WTC11 (cell line): ENCODE measurements around the gene KRTAP10-4. TPM values are rescaled to one million over a fixed set of nuclear protein-coding genes. Genes with fewer than 3 reads are reported as not detected.
A peak's percentile ranks its signal among the peaks of the same experiment; 100 is the strongest.

Source experiments
- ATAC-seq: fragments of 200-7000 bp; cut with Tn5 transposase; 2 replicates; pipeline ENCODE4 v1.10.0; 2021; ENCODE audit warnings: mild to moderate bottlenecking, moderate library complexity
- CTCF ChIA-PET: fragments of 300-600 bp; sonication (Branson Sonifier 250); formaldehyde crosslinking; loops from one replicate; lab custom pipeline; 2021; ENCODE audit warnings: antibody characterized with exemption; lab: Charles Lee
- POLR2A ChIA-PET: fragments of 350-600 bp; sonication (Branson Sonifier 250); formaldehyde crosslinking; loops from one replicate; lab custom pipeline; 2021; ENCODE audit warnings: antibody characterized with exemption; lab: Charles Lee
- DNase-seq: peaks from one replicate; pipeline ENCODE4 v3.0.0; 2021; ENCODE audit warnings: low spot score
- H3K27ac Mint-ChIP-seq: 2 replicates; pipeline ENCODE4 v1.8.0; 2021; ENCODE audit warnings: mixed read lengths
- H3K27me3 Mint-ChIP-seq: 2 replicates; pipeline ENCODE4 v1.8.0; 2021; ENCODE audit warnings: low read depth, mild to moderate bottlenecking, moderate library complexity, mixed read lengths
- H3K36me3 Mint-ChIP-seq: 2 replicates; pipeline ENCODE4 v1.8.0; 2021; ENCODE audit warnings: mixed read lengths
- H3K4me1 Mint-ChIP-seq: 2 replicates; pipeline ENCODE4 v1.8.0; 2022; ENCODE audit warnings: mixed read lengths
- H3K4me3 Mint-ChIP-seq: 2 replicates; pipeline ENCODE4 v1.8.0; 2021; ENCODE audit warnings: mild to moderate bottlenecking, moderate library complexity, mixed read lengths
- H3K9me3 Mint-ChIP-seq: 2 replicates; pipeline ENCODE4 v1.8.0; 2021; ENCODE audit warnings: mixed read lengths
- ATF2 ChIP-seq: sonication (generic); formaldehyde crosslinking; IDR thresholded peaks from 2 replicates; pipeline ENCODE4 v1.8.1; 2022; ENCODE audit warnings: low read depth, missing genetic modification reagents, borderline replicate concordance
- ATF3 ChIP-seq: sonication (generic); formaldehyde crosslinking; conservative IDR thresholded peaks from 2 replicates; pipeline ENCODE4 v1.8.1; 2022; ENCODE audit warnings: mild to moderate bottlenecking, missing genetic modification reagents
- E2F5 ChIP-seq: sonication (generic); formaldehyde crosslinking; IDR thresholded peaks from 2 replicates; pipeline ENCODE4 v1.8.1; 2022; ENCODE audit warnings: mild to moderate bottlenecking, moderate library complexity, missing genetic modification reagents
- ERG ChIP-seq: fragments of 250-450 bp; sonication (Bioruptor Pico); IDR thresholded peaks from 2 replicates; pipeline ENCODE4 v1.8.0; 2021; ENCODE audit warnings: mild to moderate bottlenecking
- FOXK1 ChIP-seq: sonication (generic); formaldehyde crosslinking; IDR thresholded peaks from 2 replicates; pipeline ENCODE4 v1.8.0; 2022; ENCODE audit warnings: mild to moderate bottlenecking, moderate library complexity, missing genetic modification reagents
- JUN ChIP-seq: sonication (generic); formaldehyde crosslinking; IDR thresholded peaks from 2 replicates; pipeline ENCODE4 v1.8.0; 2023; ENCODE audit warnings: mild to moderate bottlenecking, missing genetic modification reagents
- MAX ChIP-seq: sonication (generic); formaldehyde crosslinking; IDR thresholded peaks from 2 replicates; pipeline ENCODE4 v1.8.0; 2022; ENCODE audit warnings: mild to moderate bottlenecking, missing genetic modification reagents
- RELA ChIP-seq: sonication (generic); formaldehyde crosslinking; IDR thresholded peaks from 2 replicates; pipeline ENCODE4 v1.8.1; 2022; ENCODE audit warnings: missing genetic modification reagents, mild to moderate bottlenecking, borderline replicate concordance
- SMAD3 ChIP-seq: sonication (generic); formaldehyde crosslinking; IDR thresholded peaks from 2 replicates; pipeline ENCODE4 v1.8.0; 2022; ENCODE audit warnings: missing genetic modification reagents, mild to moderate bottlenecking, borderline replicate concordance
- STAT6 ChIP-seq: sonication (generic); formaldehyde crosslinking; conservative IDR thresholded peaks from 2 replicates; pipeline ENCODE4 v1.8.1; 2023; ENCODE audit warnings: mild to moderate bottlenecking, low read depth, missing genetic modification reagents, moderate library complexity
- ZMAT4 ChIP-seq: fragments of 250-450 bp; sonication (Bioruptor Pico); IDR thresholded peaks from 2 replicates; pipeline ENCODE4 v1.9.0; 2021; ENCODE audit warnings: mild to moderate bottlenecking
- ZNF138 ChIP-seq: sonication (generic); formaldehyde crosslinking; conservative IDR thresholded peaks from 2 replicates; pipeline ENCODE4 v1.8.1; 2022; ENCODE audit warnings: mild to moderate bottlenecking, moderate library complexity, missing genetic modification reagents
- ZNF416 ChIP-seq: fragments of 250-450 bp; sonication (Bioruptor Pico); IDR thresholded peaks from 2 replicates; pipeline ENCODE4 v1.9.0; 2021; ENCODE audit warnings: mild to moderate bottlenecking, inconsistent platforms
- ZNF532 ChIP-seq: fragments of 250-450 bp; sonication (Bioruptor Pico); IDR thresholded peaks from 2 replicates; pipeline ENCODE4 v1.9.0; 2021; ENCODE audit warnings: mild to moderate bottlenecking, borderline replicate concordance
- total RNA-seq: library from RNA; stranded (reverse); gene quantifications from 3 replicates; pipeline ENCODE4 v1.2.3, GENCODE V29; 2021
- TF ChIP-seq, protein P1 (sequence below): sonication (generic); formaldehyde crosslinking; IDR thresholded peaks from 2 replicates; pipeline ENCODE4 v1.8.0; 2022; ENCODE audit warnings: mild to moderate bottlenecking, missing genetic modification reagents
- TF ChIP-seq, protein P2 (sequence below): sonication (generic); formaldehyde crosslinking; IDR thresholded peaks from 2 replicates; pipeline ENCODE4 v1.8.0; 2023; ENCODE audit warnings: mild to moderate bottlenecking, missing genetic modification reagents

Gene KRTAP10-4
- total RNA-seq, 1 experiment from 2014 or later, result not detected

- H3K36me3 Mint-ChIP-seq, result peaks cover 28% of the 10 kb centered on the region
- H3K4me3 Mint-ChIP-seq, result no peak overlapping the region
- ChIA-PET POLR2A (no interaction called here), CTCF (interaction anchor here (0.6 to 3.6 kb wide), 5 partner anchors 106 to 276 kb away, joined by 4 to 16 read pairs (median 4); no protein-coding TSS in a partner anchor)
- H3K4me1 Mint-ChIP-seq, result peaks cover 31% of the 10 kb centered on the region
- H3K27ac Mint-ChIP-seq, result no peak overlapping the region
- TF ChIP-seq FOXK1 (CRISPR knock-in tag), result no peak
- TF ChIP-seq E2F5 (CRISPR knock-in tag), result no peak
- TF ChIP-seq ZNF138, result no peak
- TF ChIP-seq, protein P1, sequence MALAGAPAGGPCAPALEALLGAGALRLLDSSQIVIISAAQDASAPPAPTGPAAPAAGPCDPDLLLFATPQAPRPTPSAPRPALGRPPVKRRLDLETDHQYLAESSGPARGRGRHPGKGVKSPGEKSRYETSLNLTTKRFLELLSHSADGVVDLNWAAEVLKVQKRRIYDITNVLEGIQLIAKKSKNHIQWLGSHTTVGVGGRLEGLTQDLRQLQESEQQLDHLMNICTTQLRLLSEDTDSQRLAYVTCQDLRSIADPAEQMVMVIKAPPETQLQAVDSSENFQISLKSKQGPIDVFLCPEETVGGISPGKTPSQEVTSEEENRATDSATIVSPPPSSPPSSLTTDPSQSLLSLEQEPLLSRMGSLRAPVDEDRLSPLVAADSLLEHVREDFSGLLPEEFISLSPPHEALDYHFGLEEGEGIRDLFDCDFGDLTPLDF, result no peak
- TF ChIP-seq MAX (CRISPR knock-in tag), result no peak
- no peak for TF ChIP-seq ATF3 (CRISPR knock-in tag)
- TF ChIP-seq JUN (CRISPR knock-in tag), result no peak
- TF ChIP-seq RELA (CRISPR knock-in tag), result no peak
- no peak for TF ChIP-seq ZNF416 (CRISPR knock-in tag)
- TF ChIP-seq STAT6, result no peak
- no peak for TF ChIP-seq ATF2 (CRISPR knock-in tag)
- H3K27me3 Mint-ChIP-seq, result no peaks in the 10 kb centered on the region; the same call in 1 of the 2 replicates
- peak; percentile 77 for ATAC-seq
- DNase-seq, result peak; percentile 48
- H3K9me3 Mint-ChIP-seq, result peaks cover 33% of the 10 kb centered on the region
Measured at GRCh38 chr21:44617071-44617501, 43.6 kb downstream of the KRTAP10-4 start.

GRCh38 chr21:44618504-44618903 lies 45.0 kb downstream of the KRTAP10-4 start:
- CTCF ChIA-PET, result interaction anchor here (0.8 to 3.6 kb wide), 10 partner anchors 8 to 182 kb away, joined by 3 to 16 read pairs (median 4); partner anchors contain the start of genes KRTAP10-12, KRTAP10-5, KRTAP10-9 and TSPEAR
- POLR2A ChIA-PET, result interaction anchor here (0.6 kb wide), 1 partner anchor 221 kb away, joined by 3 read pairs; no protein-coding TSS in a partner anchor
- ATAC-seq, result peak; percentile 81
- Mint-ChIP-seq H3K27me3 (peaks cover 2% of the 10 kb centered on the region; the same call in 1 of the 2 replicates), H3K27ac (no peak overlapping the region), H3K4me1 (peaks cover 31% of the 10 kb centered on the region), H3K36me3 (peaks cover 33% of the 10 kb centered on the region), H3K4me3 (no peak overlapping the region), H3K9me3 (peaks cover 47% of the 10 kb centered on the region)
- DNase-seq, result peak; percentile 40
- TF ChIP-seq SMAD3 (CRISPR knock-in tag), result no peak
- TF ChIP-seq JUN (CRISPR knock-in tag), result no peak
- TF ChIP-seq, protein P1, result no peak
- TF ChIP-seq, protein P2, sequence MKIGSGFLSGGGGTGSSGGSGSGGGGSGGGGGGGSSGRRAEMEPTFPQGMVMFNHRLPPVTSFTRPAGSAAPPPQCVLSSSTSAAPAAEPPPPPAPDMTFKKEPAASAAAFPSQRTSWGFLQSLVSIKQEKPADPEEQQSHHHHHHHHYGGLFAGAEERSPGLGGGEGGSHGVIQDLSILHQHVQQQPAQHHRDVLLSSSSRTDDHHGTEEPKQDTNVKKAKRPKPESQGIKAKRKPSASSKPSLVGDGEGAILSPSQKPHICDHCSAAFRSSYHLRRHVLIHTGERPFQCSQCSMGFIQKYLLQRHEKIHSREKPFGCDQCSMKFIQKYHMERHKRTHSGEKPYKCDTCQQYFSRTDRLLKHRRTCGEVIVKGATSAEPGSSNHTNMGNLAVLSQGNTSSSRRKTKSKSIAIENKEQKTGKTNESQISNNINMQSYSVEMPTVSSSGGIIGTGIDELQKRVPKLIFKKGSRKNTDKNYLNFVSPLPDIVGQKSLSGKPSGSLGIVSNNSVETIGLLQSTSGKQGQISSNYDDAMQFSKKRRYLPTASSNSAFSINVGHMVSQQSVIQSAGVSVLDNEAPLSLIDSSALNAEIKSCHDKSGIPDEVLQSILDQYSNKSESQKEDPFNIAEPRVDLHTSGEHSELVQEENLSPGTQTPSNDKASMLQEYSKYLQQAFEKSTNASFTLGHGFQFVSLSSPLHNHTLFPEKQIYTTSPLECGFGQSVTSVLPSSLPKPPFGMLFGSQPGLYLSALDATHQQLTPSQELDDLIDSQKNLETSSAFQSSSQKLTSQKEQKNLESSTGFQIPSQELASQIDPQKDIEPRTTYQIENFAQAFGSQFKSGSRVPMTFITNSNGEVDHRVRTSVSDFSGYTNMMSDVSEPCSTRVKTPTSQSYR, result no peak
- no peak for TF ChIP-seq ZNF532
- no peak for TF ChIP-seq ERG (CRISPR knock-in tag)
- no peak for TF ChIP-seq ZMAT4 (CRISPR knock-in tag)
